H1 (cell line): ENCODE measurements around the gene ARHGEF19. TPM values are rescaled to one million over a fixed set of nuclear protein-coding genes. Genes with fewer than 3 reads are reported as not detected.

Experiments
- KDM1A ChIP-seq: fragments of 200-600, 300-600 bp; sonication (generic); IDR thresholded peaks from 2 replicates; pipeline ENCODE4 v1.7.1; 2016; ENCODE audit warnings: mild to moderate bottlenecking, low read length, borderline replicate concordance
- POLR2A ChIP-seq, 2 experiments: IDR thresholded peaks; 1 replicate in 1 of 2; 2 replicates in 1 of 2; pipeline ENCODE4 v1.6.1; 2011; ENCODE audit warnings: low read depth in 2 of 2, low read length in 2 of 2, mild to moderate bottlenecking in 2 of 2; ENCODE audit errors: control extremely low read depth in 1 of 2
- RAD21 ChIP-seq, 2 experiments: IDR thresholded peaks in 1 of 2; conservative IDR thresholded peaks in 1 of 2; 2 replicates each; pipeline ENCODE4 v1.6.1; 2011; ENCODE audit warnings: low read depth in 2 of 2, low read length in 2 of 2, improper control_type of control experiment in 1 of 2, inconsistent platforms in 1 of 2, mild to moderate bottlenecking in 1 of 2, moderate library complexity in 1 of 2
- polyA plus RNA-seq, 7 experiments: library from polyadenylated mRNA; depleted of rRNA in 3 of 7; stranded (reverse) in 5 of 7; unstranded in 2 of 7; fragments of >200 nt in 5 of 7; fragments of 200-250 nt in 2 of 7; gene quantifications; 1 replicate in 5 of 7; 2 replicates in 1 of 7; 4 replicates in 1 of 7; pipeline versions ENCODE4 v1.2.1 to v1.2.3, GENCODE V29; 2011 to 2013; ENCODE audit warnings: missing spikeins in 2 of 7, mixed read lengths in 2 of 7
- total RNA-seq: library from RNA; stranded (reverse); fragmentation: NEBNext Ultra II Directional; extraction: Animal tissue kit (Norgen Biotek cat#: 25700); gene quantifications from 2 replicates; pipeline ENCODE4 v1.2.1, GENCODE V29; 2021

The ARHGEF19 gene
- total and polyA plus RNA-seq, 2 of the 8 experiments (the other 6 are each of a cell fraction or from before 2014, with no cell fraction given): 47.5 to 56.4 TPM

DNA sequence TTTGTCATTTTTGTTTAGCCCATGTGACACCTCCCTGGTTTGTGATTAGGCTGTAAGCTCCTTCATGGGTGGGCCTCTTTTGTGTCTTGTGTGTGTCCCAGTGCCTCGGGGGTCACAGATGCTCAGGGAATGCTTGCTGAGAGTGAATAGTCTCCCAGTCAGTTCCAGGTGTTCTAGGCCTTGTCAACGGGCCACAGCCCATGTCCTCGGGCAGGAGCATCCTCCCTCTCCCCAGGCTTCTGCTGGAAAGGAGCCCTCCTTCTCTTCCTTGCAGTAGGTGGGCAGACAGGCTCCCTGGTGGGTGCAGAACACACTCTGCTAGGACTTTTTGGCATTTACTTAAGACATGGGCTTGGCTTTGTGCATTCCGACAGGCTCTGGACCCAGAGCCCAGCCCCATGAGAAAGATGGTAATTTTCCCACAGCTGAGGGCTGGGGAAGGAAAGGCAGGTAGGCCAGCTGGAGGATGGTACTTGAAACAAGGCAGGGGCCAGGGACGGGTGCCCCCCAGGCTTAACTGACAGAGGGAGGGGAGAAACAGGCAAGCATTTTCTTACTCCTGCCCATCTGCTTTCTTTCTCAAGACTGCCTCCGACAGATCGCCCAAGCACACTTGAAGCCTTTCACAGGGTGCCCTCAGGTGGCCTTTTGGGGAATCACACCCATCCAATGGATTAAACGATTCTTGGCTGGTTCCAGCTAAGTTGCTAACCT, 31.6 kb upstream of the ARHGEF19 start (continued):
- TF ChIP-seq RAD21 (IDR thresholded peaks at IDR 0.05 in 1 of 2, conservative IDR thresholded peaks at IDR 0.05 in 1 of 2; ENCODE audit: low read depth in 2 of 2, low read length in 2 of 2) (peak; percentile 95 to 96), KDM1A (no peak), POLR2A (IDR thresholded peaks at IDR 0.05; ENCODE audit: control extremely low read depth in 1 of 2, low read depth in 2 of 2, low read length in 2 of 2) (no peak; a peak in 1 of 3 replicates)
